Mammary epithelial cell (primary cell): ENCODE results near the gene RBCK1.

Experiments
- CTCF ChIP-seq, 2 donors: IDR thresholded peaks in 1 of 2; conservative IDR thresholded peaks in 1 of 2; 2 replicates each; pipeline ENCODE4 v1.5.1; 2011 to 2012; ENCODE audit warnings: inconsistent platforms in 2 of 2, low read length in 2 of 2, mild to moderate bottlenecking in 2 of 2, control low read depth in 1 of 2, low read depth in 1 of 2; ENCODE audit not compliant: insufficient read depth in 1 of 2; ENCODE audit errors: extremely low read depth in 1 of 2
- EZH2 ChIP-seq: IDR thresholded peaks from 2 replicates; pipeline ENCODE4 v1.6.1; 2012; ENCODE audit warnings: low read length, inconsistent platforms, borderline replicate concordance

DNA sequence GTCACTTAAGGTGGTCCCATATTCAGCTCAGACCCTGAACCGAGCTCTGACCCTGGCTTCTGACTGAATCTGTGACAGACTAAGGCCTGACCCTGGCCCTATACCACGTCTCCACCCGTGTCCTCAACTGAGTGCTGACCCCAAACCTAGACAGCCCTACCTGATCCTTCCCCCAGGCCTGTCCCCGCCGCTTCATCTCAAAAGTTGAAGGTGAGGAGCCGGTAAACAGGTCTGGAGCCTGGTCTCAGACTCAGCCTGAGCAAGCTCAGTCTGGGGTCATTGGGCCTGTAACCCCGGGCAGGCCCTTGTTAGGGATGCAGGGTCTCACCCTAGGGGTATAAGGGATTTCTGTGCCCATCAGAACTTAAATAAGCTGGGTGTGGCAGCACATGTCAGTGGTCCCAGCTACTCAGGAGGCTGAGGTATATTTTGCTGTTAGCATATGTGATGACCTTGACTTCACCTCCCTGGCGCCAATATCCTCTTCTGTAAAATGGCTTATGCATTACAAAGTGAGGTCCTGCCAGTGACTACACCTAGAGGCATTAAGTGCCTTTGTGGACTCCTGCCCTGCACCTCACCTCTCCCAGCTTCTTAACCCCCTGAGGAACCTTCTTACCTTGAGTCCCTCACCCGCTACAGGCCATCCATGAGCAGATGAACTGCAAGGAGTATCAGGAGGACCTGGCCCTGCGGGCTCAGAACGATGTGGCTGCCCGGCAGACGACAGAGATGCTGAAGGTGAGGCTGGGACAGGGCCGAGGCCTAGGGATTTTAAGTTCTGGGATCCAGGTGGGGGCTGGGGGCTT lies 20.0 kb downstream of the RBCK1 start:
- TF ChIP-seq CTCF (conservative IDR thresholded peaks at IDR 0.05 in 1 of 2, IDR thresholded peaks at IDR 0.05 in 1 of 2; ENCODE audit: extremely low read depth in 1 of 2, insufficient read depth in 1 of 2, low read depth in 1 of 2, low read length in 2 of 2) (no peak), EZH2 (no peak)
